Measurements from ENCODE around the gene DOHH.

DOHH gene

DNA sequence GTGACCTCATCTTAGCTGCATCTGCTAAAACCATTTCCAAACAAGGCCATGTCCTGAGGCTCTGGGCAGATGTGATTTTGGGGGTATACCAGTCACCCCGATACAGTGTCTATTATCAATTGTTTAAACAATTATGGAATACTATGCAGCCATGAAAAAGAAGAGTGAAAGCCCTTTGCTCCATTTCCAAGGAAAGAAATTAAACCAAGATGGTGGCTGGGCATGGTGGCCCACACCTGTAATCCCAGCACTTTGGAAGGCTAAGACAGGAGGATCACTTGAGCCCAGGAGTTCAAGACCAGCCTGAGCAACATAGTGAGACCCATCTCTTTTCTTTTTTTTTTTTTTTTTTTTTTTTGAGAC, 39.3 kb upstream of the DOHH start:
- Histone ChIP-seq H3K9ac (ENCODE audit: low read length) (no peak overlapping the region), H3K27ac (ENCODE audit: low read depth, low read length) (no peak overlapping the region), H3K9me3 (ENCODE audit: control insufficient read depth, insufficient read depth, low read depth, low read length) (no peaks in the 10 kb centered on the region), H3K36me3 (ENCODE audit: control insufficient read depth, insufficient read depth, low read length) (peaks cover 36% of the 10 kb centered on the region), H3K27me3 (ENCODE audit: control insufficient read depth, insufficient read depth, low read length) (no peaks in the 10 kb centered on the region), H3K4me3 (ENCODE audit: low read depth, low read length) (no peak overlapping the region), H3K4me1 (ENCODE audit: control insufficient read depth, insufficient read depth, low read length) (peaks cover 5% of the 10 kb centered on the region; the same call in 1 of the 2 replicates)

DNA sequence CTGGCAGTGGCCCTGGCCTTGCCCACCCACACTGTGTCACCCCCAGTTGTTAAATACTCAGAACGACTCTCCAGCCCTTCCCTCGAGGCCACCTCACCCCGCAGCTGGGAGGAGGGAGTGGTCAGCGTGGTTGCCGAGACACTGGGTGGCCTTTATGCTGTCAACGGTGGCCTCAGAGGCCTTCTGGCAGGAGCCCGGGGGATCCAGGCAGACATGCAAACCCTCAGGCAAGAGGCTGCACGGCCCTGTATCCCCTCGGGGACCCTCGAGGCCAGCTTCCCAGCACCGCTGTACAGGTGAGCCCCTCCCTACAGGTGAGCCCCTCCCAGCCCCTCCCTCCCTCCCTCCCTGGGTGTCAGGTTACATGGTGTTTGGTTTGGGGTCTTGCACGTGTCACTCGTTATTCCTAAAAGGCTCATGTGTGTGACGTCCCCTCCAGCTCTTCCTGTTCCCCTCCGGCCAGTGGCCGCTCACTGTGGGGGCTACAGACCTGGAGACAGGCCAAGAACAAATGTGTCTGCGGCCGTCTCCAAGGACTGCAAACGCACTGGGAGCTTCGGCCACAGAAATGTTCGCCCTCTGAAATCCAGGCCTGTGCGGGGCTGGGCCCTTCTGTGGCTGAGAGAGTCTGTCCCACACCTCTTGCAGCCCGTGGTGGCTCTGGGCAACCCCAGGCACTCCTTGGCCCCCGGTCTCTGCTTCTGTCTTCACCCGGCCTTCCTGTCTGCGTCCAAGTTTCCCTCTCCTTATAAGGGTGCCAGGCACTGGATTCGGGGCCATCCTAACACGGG, 38.7 kb upstream of the DOHH start, which contains the start of gene TEKTIP1:
TEKTIP1 (plus strand) TSS at position 210 of the 791 bp plus-strand sequence; CDS start at position 214, 4 bp downstream.
- Histone ChIP-seq H3K4me3 (ENCODE audit: low read depth, low read length) (no peak within 1 kb of the TSS), H3K9me3 (ENCODE audit: control insufficient read depth, insufficient read depth, low read depth, low read length) (no peaks in the 10 kb centered on the region), H3K27ac (ENCODE audit: low read depth, low read length) (no peak within 1 kb of the TSS), H3K4me1 (ENCODE audit: control insufficient read depth, insufficient read depth, low read length) (peaks cover 5% of the 10 kb centered on the region; the same call in 1 of the 2 replicates), H3K9ac (ENCODE audit: low read length) (no peak within 1 kb of the TSS), H3K36me3 (ENCODE audit: control insufficient read depth, insufficient read depth, low read length) (peaks cover 42% of the 10 kb centered on the region), H3K27me3 (ENCODE audit: control insufficient read depth, insufficient read depth, low read length) (no peaks in the 10 kb centered on the region)

DNA sequence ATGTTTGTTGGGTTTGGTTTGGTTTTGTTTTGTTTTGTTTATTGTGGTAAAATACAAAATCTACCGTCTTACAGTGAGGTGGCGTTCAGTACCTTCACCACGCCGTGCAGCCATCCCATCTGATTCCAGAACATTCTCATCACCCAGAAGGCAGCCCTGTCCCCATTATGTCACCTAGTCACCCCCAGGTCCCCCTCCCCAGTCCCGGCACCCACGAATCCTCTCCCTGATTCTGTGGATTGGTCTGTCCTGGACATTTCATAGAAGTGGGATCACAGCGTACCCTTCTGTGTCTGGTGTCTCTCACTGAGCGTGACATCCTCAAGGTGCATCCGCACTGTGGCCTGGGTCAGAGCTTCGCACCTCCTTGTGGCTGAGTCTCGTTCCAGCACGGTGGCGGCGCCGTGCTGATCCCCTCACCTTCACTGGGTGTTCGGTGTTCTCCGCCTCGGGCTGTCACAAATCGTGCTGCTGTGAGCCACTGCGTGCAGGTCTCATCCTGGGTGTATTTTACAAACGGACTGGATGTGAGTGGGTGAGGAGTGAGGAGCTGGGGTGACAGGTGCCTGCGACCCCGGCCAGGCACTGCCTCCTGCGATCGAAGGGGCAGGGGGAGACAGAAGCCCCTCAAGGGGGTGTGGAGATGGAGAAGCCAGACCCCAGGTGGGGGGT, 37.9 kb upstream of the DOHH start:
- peaks cover 5% of the 10 kb centered on the region; the same call in 1 of the 2 replicates for H3K4me1 ChIP-seq (ENCODE audit: control insufficient read depth, insufficient read depth, low read length)
- H3K9me3 ChIP-seq (ENCODE audit: control insufficient read depth, insufficient read depth, low read depth, low read length): no peaks in the 10 kb centered on the region
- H3K27me3 ChIP-seq (ENCODE audit: control insufficient read depth, insufficient read depth, low read length): no peaks in the 10 kb centered on the region
- H3K27ac ChIP-seq (ENCODE audit: low read depth, low read length): no peak overlapping the region
- peaks cover 46% of the 10 kb centered on the region for H3K36me3 ChIP-seq (ENCODE audit: control insufficient read depth, insufficient read depth, low read length)
- H3K9ac ChIP-seq (ENCODE audit: low read length): no peak overlapping the region
- no peak overlapping the region for H3K4me3 ChIP-seq (ENCODE audit: low read depth, low read length)

DNA sequence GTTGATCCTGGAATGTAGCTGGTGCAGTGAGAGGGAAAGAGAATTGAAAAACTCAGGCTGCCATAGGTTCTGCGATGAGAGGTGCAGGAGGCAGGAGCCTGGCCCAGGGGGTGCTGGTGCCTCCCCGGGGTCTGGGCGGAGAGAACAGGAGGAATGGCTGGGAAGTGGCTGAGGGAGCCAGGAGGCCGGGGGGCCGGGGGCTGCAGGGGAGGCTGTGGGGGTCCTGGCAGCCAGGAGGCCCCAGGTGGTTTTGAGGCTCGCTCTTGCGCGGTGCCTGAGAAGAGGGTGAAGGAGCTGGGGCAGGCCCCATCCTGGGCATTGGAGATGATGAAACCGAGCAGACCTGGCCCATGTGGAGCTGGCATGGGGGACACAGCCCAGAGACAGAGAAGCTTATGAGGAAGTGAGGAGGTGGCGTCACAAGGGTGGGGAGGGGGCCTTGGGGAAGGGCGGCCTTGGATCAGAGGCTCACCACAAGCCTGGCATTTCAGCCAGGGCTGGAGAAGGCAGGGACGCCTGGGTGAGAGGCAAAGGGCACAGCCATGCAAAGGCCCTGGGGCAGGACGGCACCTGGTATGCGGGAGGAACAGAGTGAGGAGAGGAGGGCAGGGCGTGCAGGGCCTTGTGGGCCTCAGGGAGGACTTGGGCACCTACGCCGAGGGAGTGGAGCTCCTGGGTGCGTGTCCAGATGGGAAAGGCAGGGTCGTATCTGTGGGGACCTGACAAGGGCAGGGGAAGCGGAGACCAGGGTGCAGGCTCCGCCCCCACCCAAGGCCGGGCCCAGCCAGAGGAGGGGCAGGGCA, 37.2 kb upstream of the DOHH start:
- Histone ChIP-seq H3K9ac (ENCODE audit: low read length) (no peak overlapping the region), H3K27me3 (ENCODE audit: control insufficient read depth, insufficient read depth, low read length) (no peaks in the 10 kb centered on the region), H3K27ac (ENCODE audit: low read depth, low read length) (no peak overlapping the region), H3K4me1 (ENCODE audit: control insufficient read depth, insufficient read depth, low read length) (peaks cover 5% of the 10 kb centered on the region; the same call in 1 of the 2 replicates), H3K36me3 (ENCODE audit: control insufficient read depth, insufficient read depth, low read length) (peaks cover 51% of the 10 kb centered on the region), H3K9me3 (ENCODE audit: control insufficient read depth, insufficient read depth, low read depth, low read length) (no peaks in the 10 kb centered on the region), H3K4me3 (ENCODE audit: low read depth, low read length) (no peak overlapping the region)

DNA sequence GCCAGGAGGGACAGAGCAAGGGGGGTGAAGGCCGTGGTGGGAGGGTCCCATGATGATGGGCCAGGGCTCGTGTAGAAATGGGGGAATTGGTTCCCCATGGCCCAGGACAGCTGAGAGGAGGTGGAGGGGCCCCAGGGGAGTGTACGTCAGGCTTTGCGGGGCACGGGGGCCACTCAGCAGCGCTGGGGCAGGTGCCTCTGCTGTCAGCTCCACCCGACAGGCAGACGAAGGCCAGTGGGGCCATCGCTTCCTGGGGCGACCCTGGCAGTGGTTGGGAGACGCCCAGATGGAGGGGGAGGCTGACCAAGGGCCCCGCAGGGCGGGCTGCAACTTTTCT, 36.6 kb upstream of the DOHH start:
- H3K9ac ChIP-seq (ENCODE audit: low read length): no peak overlapping the region
- no peaks in the 10 kb centered on the region for H3K9me3 ChIP-seq (ENCODE audit: control insufficient read depth, insufficient read depth, low read depth, low read length)
- no peaks in the 10 kb centered on the region for H3K27me3 ChIP-seq (ENCODE audit: control insufficient read depth, insufficient read depth, low read length)
- peaks cover 5% of the 10 kb centered on the region; the same call in 1 of the 2 replicates for H3K4me1 ChIP-seq (ENCODE audit: control insufficient read depth, insufficient read depth, low read length)
- no peak overlapping the region for H3K4me3 ChIP-seq (ENCODE audit: low read depth, low read length)
- no peak overlapping the region for H3K27ac ChIP-seq (ENCODE audit: low read depth, low read length)
- peaks cover 56% of the 10 kb centered on the region for H3K36me3 ChIP-seq (ENCODE audit: control insufficient read depth, insufficient read depth, low read length)

DNA sequence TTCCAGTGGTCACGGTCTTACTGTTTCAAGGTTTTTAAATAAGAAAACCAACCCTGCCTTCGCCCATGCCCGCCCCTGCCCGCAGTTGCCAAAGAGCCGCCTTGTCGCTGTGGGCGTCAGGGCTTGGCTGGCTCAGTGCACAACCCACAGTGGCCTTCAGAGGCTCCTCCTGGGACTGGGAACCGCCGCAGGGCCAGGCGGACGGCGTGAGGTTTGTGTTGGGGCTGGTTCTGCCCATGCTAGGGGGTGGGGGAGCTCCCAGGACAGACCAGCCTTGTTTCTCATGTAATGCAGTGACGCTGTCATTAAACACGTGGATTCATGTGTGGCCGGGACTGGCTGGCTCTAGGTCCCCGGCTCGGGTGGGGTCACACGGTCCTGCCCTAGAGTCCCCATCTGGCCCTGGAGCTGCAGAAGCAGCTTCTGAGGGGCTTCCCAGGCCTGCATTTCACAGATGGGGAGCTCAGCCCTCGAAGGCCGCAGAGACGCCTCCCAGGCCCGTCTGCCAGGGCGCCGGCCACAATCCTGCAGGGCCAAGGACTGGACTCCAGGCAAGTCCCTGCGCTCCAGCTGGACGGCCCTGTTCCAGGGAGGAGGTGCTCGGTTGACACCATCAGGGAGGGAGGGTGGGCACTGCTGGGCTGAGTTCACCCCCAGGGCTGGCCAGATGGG, 36.1 kb upstream of the DOHH start:
- no peak overlapping the region for H3K9ac ChIP-seq (ENCODE audit: low read length)
- H3K4me3 ChIP-seq (ENCODE audit: low read depth, low read length): no peak overlapping the region
- no peaks in the 10 kb centered on the region for H3K9me3 ChIP-seq (ENCODE audit: control insufficient read depth, insufficient read depth, low read depth, low read length)
- peaks cover 5% of the 10 kb centered on the region; the same call in 1 of the 2 replicates for H3K4me1 ChIP-seq (ENCODE audit: control insufficient read depth, insufficient read depth, low read length)
- no peak overlapping the region for H3K27ac ChIP-seq (ENCODE audit: low read depth, low read length)
- H3K27me3 ChIP-seq (ENCODE audit: control insufficient read depth, insufficient read depth, low read length): no peaks in the 10 kb centered on the region
- peaks cover 61% of the 10 kb centered on the region for H3K36me3 ChIP-seq (ENCODE audit: control insufficient read depth, insufficient read depth, low read length)

DNA sequence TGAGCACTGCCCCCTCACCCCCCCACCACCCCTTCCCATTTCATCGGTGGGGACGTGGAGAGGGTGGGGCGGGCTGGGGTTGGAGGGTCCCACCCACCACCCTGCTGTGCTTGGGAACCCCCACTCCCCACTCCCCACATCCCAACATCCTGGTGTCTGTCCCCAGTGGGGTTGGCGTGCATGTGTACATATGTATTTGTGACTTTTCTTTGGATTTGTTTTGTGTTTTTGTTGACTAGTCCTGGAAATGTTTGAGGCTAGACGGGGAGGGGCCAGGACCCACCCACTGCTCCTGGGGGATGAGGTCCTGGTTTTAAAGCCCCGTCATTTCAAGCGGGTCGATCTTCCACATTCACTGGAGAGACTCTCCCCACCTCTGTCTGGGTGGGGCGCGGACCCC, 35.5 kb upstream of the DOHH start:
- Histone ChIP-seq H3K4me1 (ENCODE audit: control insufficient read depth, insufficient read depth, low read length) (peaks cover 5% of the 10 kb centered on the region; the same call in 1 of the 2 replicates), H3K9me3 (ENCODE audit: control insufficient read depth, insufficient read depth, low read depth, low read length) (no peaks in the 10 kb centered on the region), H3K27ac (ENCODE audit: low read depth, low read length) (no peak overlapping the region), H3K27me3 (ENCODE audit: control insufficient read depth, insufficient read depth, low read length) (no peaks in the 10 kb centered on the region), H3K36me3 (ENCODE audit: control insufficient read depth, insufficient read depth, low read length) (peaks cover 67% of the 10 kb centered on the region), H3K4me3 (ENCODE audit: low read depth, low read length) (no peak overlapping the region), H3K9ac (ENCODE audit: low read length) (no peak overlapping the region)

DNA sequence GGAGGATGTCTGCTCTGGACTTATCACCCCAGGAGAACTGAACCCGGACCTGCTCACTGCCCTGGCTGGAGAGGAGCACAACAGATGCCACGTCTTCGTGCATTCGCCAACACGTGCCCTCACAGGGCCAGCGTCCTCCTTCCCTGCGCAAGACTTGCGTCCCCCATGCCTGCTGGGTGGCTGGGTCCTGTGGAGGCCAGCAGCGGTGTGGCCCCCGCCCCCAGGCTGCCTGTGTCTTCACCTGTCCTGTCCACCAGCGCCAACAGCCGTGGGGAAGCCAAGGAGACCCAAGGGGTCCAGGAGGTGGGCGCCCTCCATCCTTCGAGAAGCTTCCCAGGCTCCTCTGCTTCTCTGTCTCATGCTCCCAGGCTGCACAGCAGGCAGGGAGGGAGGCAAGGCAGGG, 35.1 kb upstream of the DOHH start:
- H3K9me3 ChIP-seq (ENCODE audit: control insufficient read depth, insufficient read depth, low read depth, low read length): no peaks in the 10 kb centered on the region
- H3K27me3 ChIP-seq (ENCODE audit: control insufficient read depth, insufficient read depth, low read length): no peaks in the 10 kb centered on the region
- H3K36me3 ChIP-seq (ENCODE audit: control insufficient read depth, insufficient read depth, low read length): peaks cover 71% of the 10 kb centered on the region
- H3K9ac ChIP-seq (ENCODE audit: low read length): no peak overlapping the region
- no peak overlapping the region for H3K4me3 ChIP-seq (ENCODE audit: low read depth, low read length)
- no peak overlapping the region for H3K27ac ChIP-seq (ENCODE audit: low read depth, low read length)
- H3K4me1 ChIP-seq (ENCODE audit: control insufficient read depth, insufficient read depth, low read length): peaks cover 5% of the 10 kb centered on the region; the same call in 1 of the 2 replicates

DNA sequence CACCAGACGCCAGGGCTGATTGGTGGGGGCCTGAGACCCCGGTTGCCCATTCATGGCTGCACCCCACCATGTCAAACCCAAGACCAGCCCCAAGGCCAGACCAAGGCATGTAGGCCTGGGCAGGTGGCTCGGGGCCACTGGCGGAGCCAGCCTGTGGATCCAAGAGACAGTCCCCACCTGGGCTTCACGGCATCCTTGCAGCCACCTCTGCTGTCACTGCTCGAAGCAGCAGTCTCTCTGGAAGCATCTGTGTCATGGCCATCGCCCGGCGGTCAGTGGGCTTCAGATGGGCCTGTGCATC, 34.7 kb upstream of the DOHH start:
- Histone ChIP-seq H3K9ac (ENCODE audit: low read length) (no peak overlapping the region), H3K27ac (ENCODE audit: low read depth, low read length) (no peak overlapping the region), H3K4me1 (ENCODE audit: control insufficient read depth, insufficient read depth, low read length) (peaks cover 5% of the 10 kb centered on the region; the same call in 1 of the 2 replicates), H3K36me3 (ENCODE audit: control insufficient read depth, insufficient read depth, low read length) (peaks cover 75% of the 10 kb centered on the region), H3K27me3 (ENCODE audit: control insufficient read depth, insufficient read depth, low read length) (no peaks in the 10 kb centered on the region), H3K4me3 (ENCODE audit: low read depth, low read length) (no peak overlapping the region), H3K9me3 (ENCODE audit: control insufficient read depth, insufficient read depth, low read depth, low read length) (no peaks in the 10 kb centered on the region)

DNA sequence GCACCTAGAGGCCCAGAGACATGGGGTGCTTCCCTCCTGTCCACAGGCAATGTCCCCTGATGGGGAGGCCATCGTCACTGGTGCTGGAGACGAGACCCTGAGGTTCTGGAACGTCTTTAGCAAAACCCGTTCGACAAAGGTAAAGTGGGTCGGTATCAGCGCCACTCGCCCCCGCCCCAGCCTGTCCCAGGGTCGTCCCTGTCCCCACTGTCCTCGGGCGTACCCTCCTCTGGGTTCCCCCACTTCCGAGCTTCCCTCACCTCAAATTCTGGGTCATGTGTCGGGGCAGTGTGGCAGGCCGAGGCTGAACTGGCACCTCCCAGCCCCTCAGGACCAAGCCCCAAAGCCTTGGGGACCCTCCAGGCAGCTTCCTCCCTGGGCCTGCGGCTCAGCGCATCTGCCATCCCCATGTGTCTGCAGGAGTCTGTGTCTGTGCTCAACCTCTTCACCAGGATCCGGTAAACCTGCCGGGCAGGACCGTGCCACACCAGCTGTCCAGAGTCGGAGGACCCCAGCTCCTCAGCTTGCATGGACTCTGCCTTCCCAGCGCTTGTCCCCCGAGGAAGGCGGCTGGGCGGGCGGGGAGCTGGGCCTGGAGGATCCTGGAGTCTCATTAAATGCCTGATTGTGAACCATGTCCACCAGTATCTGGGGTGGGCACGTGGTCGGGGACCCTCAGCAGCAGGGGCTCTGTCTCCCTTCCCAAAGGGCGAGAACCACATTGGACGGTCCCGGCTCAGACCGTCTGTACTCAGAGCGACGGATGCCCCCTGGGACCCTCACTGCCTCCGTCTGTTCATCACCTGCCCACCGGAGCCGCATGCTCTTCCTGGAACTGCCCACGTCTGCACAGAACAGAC, 34.1 kb upstream of the DOHH start:
- no peak overlapping the region for H3K4me3 ChIP-seq (ENCODE audit: low read depth, low read length)
- peaks cover 5% of the 10 kb centered on the region; the same call in 1 of the 2 replicates for H3K4me1 ChIP-seq (ENCODE audit: control insufficient read depth, insufficient read depth, low read length)
- no peak overlapping the region for H3K27ac ChIP-seq (ENCODE audit: low read depth, low read length)
- no peak overlapping the region for H3K9ac ChIP-seq (ENCODE audit: low read length)
- no peaks in the 10 kb centered on the region for H3K9me3 ChIP-seq (ENCODE audit: control insufficient read depth, insufficient read depth, low read depth, low read length)
- H3K36me3 ChIP-seq (ENCODE audit: control insufficient read depth, insufficient read depth, low read length): peaks cover 72% of the 10 kb centered on the region
- H3K27me3 ChIP-seq (ENCODE audit: control insufficient read depth, insufficient read depth, low read length): no peaks in the 10 kb centered on the region
